Stimulated activated CD4-positive, alpha-beta T cell treated with anti-CD3 and anti-CD28 coated beads, Interleukin-15, amount 100 ng/mL, for 24 hours (primary cell): ENCODE data around the gene TTC9.

Experiments used
- DNase-seq: peaks from one replicate; pipeline ENCODE4 v3.0.0-alpha.2; 2020

Gene TTC9

DNA sequence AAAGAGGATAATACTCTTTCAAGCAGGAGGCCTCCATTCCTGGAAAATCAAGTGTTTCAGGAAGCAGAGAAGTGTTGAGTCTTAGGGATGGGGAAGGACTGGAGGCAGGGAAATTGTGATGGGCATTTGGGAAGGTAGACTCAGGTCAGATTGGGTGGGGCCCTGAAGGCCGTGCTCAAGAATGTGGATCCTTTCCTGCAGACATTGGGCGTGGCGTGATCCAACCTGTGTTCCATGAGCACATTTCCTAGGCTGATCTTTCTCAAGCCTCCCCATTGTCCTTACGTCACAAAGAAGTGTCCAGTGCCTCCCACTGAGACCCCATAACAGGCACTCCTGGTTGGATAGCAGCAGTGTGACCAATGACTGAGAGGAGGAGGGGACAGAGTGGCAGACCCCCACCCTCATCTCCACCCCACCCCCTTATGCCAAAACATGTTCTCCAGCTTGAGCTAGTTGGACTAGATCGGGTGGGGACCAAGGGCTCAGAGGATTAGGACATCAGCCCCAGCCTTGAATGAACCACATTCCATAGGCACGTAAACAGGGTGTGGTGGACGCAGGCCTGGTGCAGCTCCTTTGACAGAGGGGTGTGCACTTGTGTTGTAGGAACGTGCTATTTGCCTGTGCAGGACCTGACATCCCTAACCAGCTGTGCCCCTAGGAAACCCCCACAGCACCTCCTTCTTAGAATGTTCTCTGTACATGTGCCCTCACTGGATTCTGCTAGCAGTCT is 76.8 kb downstream of the TTC9 start:
- DNase-seq = no peak

DNA sequence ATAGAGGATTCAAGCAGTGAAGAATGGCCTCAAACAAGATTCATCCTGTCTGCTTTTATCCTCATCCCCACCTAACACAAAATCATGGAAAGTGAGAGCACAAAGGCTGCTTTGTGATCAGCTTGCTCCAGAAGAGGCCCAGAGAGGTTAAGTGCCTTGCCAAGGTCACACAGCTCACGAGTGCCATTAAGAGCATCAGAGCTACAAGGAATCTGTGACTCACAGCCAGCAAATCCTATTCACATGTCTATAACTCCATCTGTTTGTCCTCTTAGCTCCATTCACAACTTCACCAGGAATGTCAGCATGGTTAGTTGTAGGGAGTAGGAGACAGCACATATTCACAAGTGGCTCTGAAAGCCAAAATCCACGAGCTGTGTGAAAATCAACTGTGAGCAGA is 79.8 kb downstream of the TTC9 start:
- no peak for DNase-seq

DNA sequence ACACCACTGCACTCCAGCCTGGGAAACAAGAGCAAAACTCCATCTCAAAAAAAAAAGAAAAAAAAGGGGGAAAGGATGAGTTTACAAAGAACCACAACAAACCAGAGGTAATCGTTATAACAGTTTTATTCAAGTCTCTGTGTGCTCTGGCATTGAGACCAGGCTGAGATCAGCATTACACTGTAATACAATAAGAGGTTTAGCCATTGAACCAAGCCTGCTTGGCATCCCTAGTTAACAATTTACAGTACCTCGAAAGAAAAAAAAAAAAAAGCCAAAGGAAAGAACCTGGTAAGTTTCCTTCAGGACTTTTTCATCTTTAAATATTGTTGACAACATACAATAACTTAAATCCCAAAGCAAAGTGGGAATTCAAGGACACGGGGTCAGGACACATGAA is 80.7 kb downstream of the TTC9 start:
- DNase-seq = no peak

GRCh38 chr14:70723276-70723675 is 81.6 kb downstream of the TTC9 start:
- no peak for DNase-seq

GRCh38 chr14:70724110-70724509 is 82.4 kb downstream of the TTC9 start:
- no peak for DNase-seq

DNA sequence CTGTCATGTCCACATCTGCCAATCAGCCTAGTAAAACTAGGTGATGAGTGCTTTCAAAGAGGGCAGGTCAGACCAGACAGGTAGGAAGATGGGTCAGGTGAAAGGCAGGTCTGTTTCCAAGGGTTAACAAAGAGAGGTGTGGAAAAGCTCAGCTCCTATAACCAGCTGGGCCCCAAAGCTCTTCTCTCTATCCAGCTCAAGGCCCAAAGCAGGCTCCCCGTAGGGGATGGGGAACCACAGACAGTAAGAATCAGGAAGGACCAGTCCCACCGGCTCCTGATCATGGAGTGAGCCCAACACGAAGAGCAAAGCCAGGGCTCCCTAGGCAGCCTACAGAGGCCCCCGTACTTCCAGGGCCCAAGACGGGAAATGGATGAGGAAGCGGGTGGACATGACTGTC is 83.2 kb downstream of the TTC9 start:
- DNase-seq = no peak
